Measurements from ENCODE around the gene C19orf44.
"Not testable (repeated sequence)": the region's sequence is repeated elsewhere in the genome, so short reads cannot be mapped to it uniquely, and the experiment has no call there.

C19orf44 gene

DNA sequence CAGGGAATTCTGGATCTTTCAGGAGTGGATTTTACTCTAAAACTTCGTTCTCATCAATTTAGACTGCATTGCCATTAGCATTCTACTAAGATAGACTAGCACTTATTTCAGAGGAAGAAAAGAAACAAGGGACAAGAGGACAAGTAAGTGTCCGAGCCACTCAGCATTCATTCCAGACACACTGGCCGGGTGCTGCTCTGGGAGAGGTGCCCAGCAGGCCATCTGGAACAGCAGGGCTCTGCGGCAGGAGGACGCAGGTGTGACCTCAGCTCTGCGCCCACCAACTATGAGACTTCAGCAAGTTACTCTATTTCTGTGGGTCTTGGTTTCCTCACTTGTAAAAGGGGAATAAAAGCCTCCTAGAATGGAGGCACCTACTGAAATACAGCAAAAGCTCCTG, 28.6 kb upstream of the C19orf44 start:
- DNase-seq (ENCODE audit: low spot score) = no peak

GRCh38 chr19:16470541-16470910, 25.7 kb upstream of the C19orf44 start:
- DNase-seq (ENCODE audit: low spot score) = no peak

- peak; percentile 9 for DNase-seq (ENCODE audit: low spot score)
Observed at GRCh38 chr19:16470911-16471811, 25.0 kb upstream of the C19orf44 start.

DNA sequence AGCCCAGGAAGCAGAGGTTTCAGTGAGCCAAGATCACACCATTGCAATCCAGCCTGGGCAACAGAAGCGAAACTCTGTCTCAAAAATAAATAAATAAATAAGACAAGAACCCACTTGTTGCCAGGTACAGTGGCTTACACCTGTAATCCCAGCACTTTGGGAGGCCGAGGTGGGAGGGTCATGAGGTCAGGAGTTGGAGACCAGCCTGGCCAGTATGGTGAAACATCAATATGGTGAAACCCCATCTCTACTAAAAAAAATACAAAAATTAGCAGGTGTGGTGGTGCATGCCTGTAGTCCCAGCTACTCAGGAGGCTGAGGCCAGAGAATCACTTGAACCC, 23.7 kb upstream of the C19orf44 start:
- DNase-seq (ENCODE audit: low spot score) = not testable (repeated sequence)

GRCh38 chr19:16472992-16473391, 23.2 kb upstream of the C19orf44 start:
- no peak for DNase-seq (ENCODE audit: low spot score)

GRCh38 chr19:16473875-16474392, 22.3 kb upstream of the C19orf44 start:
- DNase-seq (ENCODE audit: low spot score) = no peak

DNA sequence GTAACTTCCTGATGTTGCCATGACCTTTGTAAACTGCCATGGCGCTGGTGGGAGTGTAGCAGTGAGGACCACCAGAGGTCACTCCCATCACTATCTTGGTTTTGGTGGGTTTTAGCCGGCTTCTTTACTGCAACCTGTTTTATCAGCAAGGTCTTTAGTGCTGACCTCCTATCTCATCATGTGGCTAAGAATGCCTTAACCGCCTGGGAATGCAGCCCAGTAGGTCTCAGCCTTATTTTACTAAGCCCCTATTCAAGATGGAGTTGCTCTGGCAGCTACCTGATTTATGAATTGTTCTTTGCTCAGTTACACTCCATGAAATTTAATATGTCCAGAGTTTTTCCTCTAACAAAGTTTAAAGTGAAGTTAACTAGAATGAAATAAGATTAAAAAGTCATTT, 19.8 kb upstream of the C19orf44 start:
- DNase-seq (ENCODE audit: low spot score) = no peak

- DNase-seq (ENCODE audit: low spot score) = no peak
Observed at GRCh38 chr19:16477311-16477710, 18.9 kb upstream of the C19orf44 start.

DNA sequence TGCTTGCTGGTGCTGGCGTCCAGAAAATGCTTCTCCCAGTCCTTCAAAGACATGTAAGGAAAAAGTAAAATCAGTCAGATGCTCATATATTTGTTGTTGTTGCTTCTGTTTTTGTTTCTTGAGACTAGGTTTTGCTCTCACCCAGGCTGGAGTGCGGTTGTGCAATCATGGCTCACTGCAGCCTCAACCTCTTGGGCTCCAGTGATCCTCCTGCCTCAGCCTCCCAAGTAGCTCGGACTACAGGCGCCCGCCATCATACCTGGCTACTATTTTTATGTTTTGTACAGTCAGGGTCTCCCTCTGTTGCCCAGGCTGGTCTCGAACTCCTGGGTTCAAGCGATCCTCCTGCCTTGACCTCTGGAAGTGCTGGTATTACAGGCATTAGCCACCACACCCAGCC, 13.4 kb upstream of the C19orf44 start:
- DNase-seq (ENCODE audit: low spot score) = no peak

DNA sequence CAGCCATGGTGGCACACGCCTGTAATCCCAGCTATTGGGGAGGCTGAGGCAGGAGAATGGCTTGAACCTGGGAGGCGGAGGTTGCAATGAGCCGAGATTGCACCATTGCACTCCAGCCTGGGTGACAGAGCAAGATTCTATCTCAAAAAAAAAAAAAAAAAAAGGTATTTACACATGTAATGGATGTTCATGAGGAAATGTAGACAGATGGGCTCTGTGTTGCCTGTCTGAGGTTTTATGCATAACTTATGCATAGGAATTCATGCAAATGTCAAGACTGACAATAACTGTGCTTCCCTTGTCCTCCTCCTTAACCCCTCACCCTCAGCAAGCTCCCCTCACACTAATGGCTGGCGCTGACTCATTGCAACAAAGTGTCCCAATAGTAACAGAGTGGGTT, 9.7 kb upstream of the C19orf44 start:
- not testable (repeated sequence) for DNase-seq (ENCODE audit: low spot score)

DNA sequence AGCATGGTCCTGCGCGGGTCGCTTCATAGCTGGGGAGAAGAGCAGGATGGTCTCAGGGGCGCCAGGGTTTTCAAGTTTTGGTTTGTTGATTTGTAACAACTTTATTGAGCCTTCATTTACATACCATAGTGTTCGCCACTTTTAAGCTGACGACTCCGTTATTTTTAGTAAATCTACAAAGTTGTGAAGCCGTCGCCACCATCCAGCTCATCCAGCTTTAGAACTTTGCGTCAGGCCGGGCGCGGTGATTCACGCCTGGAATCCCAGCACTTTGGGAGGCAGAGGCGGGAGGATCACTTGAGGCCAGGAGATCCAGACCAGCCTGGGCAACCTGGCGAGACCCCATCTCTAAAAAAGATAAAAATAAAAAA, 404 bp downstream of the C19orf44 start:
- peak; percentile 16 for DNase-seq (ENCODE audit: low spot score)

GRCh38 chr19:16497042-16497441, 848 bp downstream of the C19orf44 start:
- DNase-seq (ENCODE audit: low spot score) = no peak

GRCh38 chr19:16497837-16498236, 1.6 kb downstream of the C19orf44 start:
- DNase-seq (ENCODE audit: low spot score) = no peak

DNA sequence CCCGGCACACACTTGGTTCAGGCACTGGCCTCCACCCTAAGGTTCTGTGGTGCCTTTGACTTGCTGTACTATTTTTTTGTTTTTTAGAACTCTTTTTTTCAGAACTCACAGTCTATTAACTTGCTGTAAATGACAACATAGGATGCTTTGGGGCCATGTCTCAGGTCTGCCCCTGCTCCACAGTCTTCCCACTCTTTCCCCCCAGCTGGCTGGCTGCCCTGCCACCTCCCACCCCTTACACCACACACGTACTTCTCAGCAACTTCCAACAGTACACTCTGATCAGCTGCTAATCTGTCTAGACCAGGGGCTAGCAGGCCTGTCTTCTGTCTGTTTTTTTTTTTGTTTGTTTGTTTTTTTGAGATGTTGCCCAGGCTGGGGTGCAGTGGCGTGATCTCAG, 8.1 kb downstream of the C19orf44 start:
- no peak for DNase-seq (ENCODE audit: low spot score)

DNA sequence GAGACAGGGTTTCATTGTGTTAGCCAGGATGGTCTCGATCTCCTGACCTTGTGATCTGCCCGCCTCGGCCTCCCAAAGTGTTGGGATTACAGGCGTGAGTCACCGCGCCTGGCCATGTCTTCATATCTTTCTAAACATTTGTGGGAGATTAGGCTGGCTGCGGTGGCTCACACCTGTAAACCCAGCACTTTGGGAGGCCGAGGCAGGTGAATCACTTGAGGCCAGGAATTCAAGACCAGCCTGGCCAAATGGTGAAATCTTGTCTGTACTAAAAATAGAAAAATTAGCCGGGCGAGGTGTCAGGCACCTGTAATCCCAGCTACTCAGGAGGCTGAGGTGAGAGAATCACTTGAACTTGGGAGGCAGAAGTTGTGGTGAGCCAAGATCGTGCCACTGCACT, 10.0 kb downstream of the C19orf44 start:
- DNase-seq (ENCODE audit: low spot score) = not testable (repeated sequence)

DNA sequence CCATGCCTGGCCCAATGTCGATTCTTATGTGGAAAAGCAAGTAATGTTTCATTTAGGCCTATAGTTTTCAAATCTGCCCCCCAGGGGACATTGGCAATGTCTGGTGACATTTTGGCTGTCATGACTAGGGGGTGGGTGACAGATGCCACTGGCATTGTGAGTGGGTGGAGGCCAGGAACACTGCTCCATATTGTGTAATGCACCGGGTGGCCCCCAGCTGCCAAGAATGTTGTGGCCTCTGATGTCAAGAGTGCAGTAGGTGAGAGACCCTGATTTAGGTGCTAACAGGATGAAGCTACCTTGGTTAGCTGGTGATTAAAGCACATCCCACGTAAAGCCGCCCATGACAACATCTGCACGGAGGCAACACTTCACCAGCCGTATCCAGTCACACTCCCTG, 10.8 kb downstream of the C19orf44 start:
- no peak for DNase-seq (ENCODE audit: low spot score)

DNA sequence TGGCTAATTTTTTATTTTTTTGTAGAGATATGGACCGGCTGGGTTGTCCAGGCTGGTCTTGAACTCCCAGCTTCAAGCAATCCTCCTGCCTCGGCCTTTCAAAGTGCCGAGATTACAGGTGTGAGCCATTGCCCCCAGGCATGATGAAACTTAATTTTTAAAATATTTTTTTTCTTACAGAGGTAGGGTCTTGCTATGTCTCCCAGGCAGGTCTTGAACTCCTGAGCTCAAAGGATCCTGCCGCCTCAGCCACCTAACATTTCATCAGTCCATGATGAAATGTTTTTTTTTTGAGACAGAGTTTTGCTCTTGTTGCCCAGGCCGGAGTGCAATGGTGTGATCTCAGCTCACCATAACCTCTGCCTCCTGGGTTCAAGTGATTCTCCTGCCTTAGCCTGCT, 12.4 kb downstream of the C19orf44 start:
- no peak for DNase-seq (ENCODE audit: low spot score)

DNA sequence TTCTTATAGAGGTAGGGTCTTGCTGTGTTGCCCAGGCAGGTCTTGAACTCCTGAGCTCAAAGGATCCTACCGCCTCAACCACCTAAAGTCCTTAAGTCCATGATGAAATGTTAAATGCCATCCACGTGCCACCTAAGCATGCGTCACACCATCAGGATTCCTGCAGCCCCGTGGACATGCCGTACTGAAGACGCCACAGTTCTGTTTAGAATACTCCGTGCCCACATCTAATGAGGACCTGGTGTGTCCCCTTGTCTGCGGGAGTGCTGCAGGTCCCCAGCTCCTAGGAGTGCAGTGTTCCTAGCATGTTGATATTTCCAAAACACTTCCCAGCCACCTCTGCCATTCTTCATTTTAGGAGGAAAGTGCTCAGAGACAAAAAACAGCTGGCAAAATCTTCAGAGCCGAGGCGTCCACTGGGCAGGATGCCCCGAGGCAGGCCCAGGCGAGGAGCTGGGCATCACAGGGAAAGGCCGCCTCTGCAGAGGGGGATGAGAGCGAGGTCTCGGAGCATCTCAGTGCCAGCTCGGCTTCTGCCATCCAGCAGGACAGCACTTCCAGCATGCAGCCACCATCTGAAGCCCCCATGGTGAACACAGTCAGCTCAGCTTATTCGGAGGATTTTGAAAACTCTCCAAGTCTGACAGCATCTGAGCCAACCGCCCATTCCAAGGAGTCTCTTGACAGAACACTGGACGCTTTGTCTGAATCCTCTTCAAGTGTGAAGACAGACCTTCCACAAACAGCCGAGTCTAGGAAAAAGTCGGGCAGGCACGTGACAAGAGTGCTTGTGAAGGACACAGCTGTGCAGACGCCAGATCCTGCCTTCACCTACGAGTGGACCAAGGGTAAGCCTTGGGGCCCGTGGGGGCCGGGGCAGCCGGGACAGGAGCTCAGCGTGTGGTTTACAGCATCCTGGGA, 13.2 kb downstream of the C19orf44 start:
- DNase-seq (ENCODE audit: low spot score) = no peak

DNA sequence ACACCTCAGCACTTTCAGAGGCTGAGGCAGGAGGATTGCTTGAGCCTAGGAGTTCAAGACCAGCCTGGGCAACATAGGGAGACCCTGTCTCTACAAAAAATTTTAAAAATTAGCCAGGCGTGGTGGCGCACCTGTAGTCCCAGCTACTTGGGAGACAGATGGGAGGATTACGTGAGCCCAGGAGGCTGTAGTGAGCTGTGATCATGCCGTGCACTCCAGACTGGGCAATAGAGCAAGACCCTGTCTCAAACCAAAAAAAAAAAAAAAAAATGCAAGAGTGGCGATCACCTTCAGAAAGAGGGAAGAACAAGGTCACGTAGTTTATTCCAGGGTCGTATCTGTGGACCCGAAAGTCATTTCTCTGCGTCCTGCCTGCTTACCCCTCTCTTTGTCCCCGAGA, 16.4 kb downstream of the C19orf44 start:
- DNase-seq (ENCODE audit: low spot score) = not testable (repeated sequence)

- no peak for DNase-seq (ENCODE audit: low spot score)
Observed at GRCh38 chr19:16514383-16515019, 18.3 kb downstream of the C19orf44 start.

GRCh38 chr19:16516381-16516780, 20.2 kb downstream of the C19orf44 start:
- no peak for DNase-seq (ENCODE audit: low spot score)

GRCh38 chr19:16516923-16517610, 20.9 kb downstream of the C19orf44 start:
- DNase-seq (ENCODE audit: low spot score) = no peak
